ENCODE data around the gene CNR2.
"Not testable (repeated sequence)": the region's sequence is repeated elsewhere in the genome, so short reads cannot be mapped to it uniquely, and the experiment has no call there.

CNR2 gene

DNA sequence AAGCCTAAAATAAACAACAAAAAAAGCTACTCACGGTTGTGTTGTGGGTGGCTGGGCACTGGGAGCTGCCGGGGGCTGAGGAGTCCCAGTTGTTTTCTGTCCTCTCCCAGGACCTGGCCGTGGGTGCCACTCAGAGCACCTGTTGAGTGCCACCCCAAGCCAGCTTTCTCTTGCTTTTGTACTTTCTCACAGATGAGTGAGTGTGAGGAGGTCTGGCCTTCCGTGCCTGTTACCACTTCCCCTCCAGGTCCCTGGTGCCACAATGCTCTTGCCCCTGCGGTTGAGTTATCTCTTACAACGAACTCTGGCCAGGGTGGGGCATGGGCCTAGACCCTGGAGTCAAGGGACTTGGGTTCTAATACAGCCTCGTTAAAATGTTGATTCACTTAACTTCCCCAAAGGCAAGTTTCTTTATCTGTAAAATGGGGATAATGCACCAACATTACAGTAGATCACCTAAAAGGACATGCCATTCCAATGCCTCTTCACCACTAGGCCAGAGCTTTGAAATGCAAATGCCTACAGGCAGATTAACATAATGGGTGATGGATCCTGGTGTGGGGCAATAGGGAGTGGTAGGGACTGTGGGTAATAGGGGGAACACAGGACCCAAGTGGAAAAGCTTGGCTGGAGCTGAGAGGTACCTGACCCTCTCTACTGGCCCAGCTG, at the start of gene CNR2:
CNR2 (minus strand) TSS at position 151 of the 669 bp plus-strand sequence. CDS start 37,745 bp downstream, outside the sequence.
- no peak for DNase-seq

DNA sequence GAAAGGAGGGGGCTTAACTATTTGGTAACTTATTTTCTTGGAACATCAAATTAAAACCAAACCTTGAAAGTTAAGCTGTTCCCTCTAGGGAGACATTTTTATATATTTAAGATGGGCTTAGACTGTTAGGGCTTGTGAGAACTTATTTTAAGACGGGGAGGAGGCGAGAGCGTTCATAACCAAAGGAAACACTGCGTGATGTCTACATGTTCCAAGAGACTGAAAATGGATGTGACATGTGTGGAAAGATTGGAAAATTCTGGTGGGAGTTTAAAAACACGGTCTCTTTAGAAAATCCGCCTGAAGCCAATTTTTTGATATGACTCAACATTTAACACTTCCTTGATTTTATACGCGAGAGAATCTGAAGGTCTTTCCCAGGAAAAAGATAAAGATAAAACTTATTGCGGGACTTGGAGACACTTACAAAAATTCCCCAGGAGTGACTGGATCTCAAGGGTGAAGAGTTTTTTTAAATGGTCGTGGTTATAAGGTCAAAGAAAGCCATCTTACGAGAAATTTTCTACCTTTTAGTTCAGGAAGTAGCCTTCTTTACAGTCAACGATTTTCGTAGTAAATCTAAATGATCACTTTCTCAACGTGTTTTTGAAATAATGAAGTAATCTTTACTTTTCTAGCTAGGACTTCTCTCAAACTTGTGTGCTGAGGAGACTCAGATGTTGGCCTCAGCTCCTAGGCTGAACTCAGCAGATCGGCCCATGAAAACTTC, 47.3 kb upstream of the CNR2 start:
- no peak for DNase-seq

DNA sequence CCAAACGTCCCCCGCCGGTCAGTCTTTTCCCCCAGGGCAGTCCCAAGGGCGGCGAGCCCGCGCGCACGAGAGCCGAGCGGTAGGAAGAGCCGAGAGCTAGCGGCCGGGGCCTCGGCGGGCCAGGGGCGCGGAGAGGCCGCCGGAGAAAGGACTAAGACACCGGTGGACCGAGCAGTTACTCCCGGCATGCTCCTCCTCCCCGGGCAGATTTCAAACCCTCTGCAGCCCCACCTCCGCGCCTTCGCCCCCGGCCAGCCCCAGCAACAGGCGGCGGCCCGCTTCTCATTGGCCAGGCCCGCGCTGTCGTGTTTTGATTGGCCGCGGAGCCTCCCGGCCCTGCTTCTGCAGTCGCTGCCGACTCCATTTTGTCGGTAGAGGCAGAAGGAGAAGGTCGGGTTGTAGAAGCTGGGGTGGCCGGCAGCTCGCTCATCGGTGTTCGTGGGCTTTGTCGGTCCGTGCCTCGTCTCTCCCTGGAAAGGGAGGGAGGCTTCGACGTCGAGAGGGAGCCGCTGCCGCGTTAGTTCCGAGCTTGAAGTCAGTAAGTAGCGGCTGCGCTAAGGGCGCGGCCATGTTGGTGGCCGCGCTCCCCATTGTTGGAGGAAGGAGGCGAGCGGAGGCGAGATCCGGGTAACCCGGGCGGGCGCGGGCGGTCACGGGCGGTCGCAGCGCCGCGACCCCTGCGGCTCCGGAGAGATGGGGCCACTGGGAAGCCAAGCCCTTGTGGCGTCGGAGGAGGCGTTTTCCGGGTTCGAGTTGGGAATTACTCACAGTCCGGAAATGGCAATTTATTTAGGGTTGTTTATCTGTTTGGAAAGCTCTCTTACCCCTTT, 46.5 kb upstream of the CNR2 start, which contains the start of gene PNRC2:
PNRC2 (plus strand) TSS at position 368 of the 830 bp plus-strand sequence. CDS start 1,630 bp downstream, outside the sequence.
- peak; percentile 95 for DNase-seq

DNA sequence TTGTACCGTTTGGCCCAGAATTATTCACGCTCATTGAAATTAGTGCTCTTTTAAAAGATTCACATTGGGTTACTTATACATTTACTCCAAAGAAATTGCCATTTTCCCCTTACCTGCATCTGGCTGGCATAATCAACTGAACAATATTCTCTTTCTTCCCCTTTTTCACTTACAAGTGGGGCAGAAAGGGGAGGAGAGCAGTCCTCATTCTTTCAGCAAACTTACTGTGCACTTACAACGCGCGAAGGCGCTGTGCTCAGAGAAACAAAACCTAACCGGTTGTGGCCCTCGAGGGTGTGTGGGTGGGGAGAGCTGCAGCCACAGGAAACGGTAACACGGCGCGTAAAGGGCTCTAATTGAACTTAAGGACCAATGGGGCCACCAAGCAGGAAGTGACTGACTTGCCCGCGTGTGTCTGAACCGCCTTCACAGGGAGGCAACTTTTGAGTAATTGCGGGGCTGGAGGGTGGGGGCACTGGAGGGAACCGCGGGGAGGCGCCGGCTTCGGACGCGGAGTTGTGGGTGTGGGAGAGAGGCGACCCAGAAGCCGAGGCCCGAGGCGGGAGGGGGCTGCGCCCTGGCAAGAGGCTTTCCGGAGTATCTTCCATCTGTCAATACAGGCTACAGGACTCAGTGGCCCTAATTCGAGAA, 45.8 kb upstream of the CNR2 start:
- peak; percentile 81 for DNase-seq

DNA sequence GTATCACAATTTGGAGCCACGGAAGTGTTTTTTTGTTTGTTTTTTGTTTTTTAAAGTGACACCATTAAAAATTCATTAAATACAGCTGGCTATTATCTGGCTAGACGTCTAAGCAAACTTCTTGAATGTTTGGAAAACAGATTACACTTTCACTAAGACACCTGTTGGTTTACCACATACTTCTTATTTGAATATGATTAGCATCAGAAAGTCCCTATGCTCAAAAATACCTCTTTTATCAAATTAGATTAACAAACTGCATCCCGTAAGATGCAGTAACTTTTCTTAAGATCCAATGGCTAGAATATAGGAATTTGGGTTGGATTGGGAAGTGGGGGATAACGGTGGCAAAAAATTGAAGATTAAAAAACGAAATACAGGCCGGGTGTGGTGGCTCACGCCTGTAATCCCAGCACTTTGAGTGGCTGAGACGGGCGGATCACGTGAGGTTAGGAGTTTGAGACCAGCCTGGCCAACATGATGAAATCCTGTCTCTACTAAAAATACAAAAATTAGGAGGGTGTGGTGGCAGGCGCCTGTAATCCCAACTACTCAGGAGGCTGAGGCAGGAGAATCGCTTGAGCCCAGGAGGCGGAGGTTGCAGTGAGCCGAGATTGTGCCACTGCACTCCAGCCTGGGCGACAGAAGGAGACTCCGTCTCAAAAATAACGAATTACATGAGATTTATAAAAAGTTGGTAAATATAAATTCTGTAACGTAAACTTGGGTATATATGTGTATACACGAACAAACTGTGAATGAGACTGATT, 45.1 kb upstream of the CNR2 start:
- not testable (repeated sequence) for DNase-seq

DNA sequence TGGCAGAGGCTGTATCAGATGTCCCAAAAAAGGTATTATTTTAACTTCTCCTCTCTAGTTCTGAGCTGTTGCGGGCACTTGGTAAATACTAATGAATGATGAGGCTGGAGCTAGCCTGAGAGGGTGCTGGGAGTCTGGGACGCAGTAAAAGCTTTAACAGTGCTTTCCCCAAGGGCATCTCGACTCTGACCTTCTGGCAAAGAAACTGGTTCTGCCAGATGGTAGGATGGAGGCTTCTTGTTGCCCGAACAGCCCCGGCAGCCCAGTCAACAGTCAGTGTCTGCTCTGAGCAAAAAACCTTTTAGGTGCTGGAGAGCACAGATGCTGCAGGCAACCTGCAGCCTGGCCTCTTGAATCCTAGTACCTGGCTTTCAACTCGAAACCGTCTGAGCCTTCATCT, 43.9 kb upstream of the CNR2 start:
- no peak for DNase-seq

DNA sequence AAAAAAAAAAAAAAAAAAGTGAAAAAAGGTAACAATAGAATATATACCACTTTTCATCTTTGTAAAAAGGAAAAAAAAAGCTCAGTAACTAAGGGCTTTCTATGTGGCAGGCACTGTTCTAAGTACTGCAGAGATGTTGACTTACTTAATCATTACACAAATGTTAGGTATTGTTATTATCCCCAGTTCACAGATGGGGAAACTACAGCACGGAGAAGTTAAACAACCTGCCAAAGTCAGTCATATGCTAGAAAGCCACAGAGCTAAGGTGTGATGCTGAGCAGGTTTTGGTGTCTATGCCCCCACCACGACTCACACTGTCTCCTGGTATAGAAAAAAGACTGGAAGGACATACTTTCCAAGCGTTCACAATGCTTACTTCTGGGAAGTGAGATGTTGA, 39.9 kb upstream of the CNR2 start:
- no peak for DNase-seq

DNA sequence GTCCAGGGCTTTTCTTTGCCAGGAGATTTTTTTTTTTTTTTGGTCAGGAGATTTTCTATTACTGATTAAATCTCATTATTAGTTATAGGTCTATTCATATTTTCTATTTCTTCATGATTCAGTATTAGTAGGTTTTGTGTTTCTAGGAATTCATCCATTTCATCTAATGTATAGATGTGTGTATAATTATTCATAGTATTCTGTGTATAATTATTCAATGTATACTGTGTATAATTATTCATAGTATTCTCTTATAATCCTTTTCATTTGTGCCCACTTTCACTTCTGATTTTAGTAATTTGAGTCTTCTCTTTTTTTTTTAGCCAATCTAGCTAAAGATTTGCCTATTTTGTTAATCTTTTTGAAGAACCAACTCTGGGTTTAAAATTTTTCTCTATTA, 34.2 kb upstream of the CNR2 start:
- no peak for DNase-seq

DNA sequence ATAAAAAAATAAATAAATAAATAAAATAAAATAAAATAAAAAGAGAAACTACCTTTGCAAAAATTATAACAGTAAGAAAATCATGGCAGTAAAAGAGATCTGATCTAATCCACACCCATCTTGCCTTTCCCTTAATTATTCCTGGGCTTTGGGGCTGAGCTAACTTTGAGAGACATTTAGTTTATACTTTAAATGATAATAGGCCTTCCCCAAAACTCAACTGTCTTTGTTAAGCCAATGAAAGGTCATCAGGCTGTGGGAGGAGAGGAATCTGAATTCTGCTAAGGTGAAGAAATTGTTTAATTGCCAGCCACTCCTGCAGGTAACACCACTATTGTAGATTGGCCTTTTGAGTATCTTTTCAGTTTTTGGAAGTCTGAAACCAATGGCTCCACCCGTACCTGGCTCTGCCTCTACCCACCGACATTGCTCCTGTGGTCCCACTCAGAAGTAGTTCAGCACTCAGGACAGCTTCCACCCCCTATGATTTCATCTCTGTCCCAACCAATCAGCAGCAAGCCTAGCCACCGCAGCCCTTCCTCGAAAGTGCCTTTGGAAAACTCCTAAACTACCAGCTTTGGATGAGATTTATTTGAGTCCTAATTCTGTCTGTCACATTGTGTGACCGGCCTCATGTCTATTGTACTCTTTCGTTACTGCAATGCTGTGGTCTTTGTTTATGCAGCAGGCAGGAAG, 23.5 kb upstream of the CNR2 start:
- DNase-seq: no peak

DNA sequence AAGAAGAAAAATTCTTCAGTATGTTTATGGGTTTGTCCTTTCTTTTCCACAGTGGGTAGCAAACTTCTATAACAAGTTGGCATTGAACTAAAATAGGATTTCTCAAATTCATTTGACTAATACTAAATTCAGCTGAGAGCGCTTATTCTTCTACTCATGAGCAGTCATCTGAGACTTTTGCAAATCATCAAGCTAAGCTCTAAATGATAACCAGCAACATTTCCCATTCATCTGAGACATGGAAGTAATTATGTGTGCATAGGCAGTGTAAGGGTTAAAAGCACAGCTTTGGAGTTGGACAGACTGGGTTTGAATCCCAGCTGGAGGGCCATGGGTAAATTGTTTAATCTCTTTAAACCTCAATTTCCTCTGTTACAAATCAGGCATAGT, 18.3 kb upstream of the CNR2 start:
- DNase-seq: no peak

DNA sequence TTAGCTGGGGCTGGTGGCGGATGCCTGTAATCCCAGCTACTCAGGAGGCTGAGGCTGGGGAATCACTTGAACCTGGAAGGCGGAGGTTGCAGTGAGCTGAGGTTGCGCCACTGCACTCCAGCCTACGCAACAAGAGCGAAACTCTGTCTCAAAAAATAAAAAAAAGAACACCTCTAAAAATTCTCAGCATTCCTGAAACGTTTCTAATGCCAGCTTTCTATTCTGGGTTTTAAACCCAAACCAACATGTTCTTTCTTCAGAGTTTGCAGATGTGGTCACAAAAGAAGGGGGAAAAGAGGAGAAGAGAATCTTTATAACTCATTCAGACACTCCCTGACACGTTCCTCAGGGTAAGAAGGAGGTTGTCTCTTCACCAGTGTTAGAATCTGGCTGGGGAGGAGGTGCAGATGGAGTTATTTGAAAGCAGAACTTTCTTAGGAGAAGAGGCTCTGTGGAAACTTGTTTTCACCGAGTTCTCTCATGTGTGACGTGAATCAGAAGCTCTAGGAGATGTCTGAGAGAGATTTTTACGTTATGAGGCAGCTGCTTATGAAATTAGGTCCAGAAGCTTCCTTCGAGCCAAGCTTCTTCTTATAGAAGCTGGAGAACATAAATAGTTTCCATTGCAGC, 17.8 kb upstream of the CNR2 start:
- no peak for DNase-seq

DNA sequence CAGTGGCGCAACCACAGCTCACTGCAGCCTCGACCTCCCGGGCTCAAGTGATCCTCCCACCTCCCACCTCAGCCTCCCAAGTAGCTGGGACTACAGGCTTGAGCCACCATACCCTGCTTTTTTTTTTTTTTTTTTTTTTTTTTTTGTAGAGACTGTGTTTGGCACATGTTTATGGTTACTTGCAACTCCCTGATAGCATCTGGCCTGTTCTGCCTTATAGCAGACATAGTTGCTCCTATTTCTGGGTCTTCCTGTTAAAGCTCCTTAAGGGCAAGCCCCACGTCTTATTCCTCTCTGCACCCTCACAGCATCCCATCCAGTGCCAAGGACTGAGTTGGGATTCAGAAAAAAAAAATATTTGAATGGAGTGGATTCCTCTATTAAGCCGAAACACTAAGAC, 17.1 kb upstream of the CNR2 start:
- no peak for DNase-seq

DNA sequence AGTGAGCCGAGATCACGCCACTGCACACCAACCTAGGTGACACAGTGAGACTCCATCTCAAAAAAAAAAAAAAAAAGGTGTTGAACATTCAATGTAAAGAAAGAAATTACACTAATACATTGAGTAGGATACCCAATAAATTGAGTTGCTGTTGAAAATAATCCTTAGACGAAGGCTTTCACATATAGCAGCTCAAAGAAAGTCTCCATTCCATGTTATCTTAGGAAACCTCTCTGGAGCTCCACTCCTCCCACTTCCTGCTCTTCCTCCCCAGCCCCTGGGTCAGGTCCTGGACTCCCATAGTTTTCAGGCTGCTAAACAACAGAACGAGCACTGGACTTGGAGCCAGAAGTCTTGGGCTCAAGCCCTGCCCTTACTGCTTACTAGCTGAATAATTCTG, 15.6 kb upstream of the CNR2 start:
- no peak for DNase-seq

DNA sequence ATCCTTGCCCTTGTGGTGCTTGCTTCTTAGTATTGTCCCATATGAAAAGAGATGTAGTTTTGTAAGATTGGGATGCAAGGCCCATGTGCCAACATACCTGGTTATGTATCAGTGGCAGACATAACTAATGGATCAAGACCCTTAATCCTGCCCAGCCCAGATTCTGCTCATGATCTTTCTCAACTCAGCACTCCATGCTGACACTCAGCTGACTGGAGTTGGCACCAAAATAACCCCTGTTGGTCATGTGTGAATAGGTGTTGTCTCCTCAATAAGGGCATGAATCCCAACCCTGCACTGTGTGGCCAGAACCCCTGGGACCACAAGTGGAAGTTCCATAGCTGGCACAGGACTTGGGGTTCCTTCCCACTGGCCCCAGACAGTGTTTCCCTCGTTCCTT, 13.9 kb upstream of the CNR2 start:
- no peak for DNase-seq

DNA sequence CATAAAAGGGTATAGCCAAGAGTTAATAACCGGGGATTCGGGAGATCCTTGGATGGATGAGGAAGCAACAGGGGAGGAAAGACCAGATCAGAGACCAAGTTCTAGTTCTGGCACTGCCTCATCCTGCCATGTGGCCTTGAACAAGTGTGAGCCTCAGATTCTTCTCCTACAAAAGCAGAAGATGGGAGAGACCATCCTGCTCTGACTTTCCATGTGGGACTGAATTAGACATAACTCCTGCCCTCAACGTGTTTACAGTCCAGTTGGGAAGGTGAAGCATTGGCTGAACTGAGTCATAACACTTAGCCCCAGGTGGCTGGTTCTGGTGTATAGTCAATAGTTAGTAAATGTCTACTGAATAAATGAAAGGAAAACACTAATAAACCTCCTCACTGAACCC, 12.1 kb upstream of the CNR2 start:
- no peak for DNase-seq

DNA sequence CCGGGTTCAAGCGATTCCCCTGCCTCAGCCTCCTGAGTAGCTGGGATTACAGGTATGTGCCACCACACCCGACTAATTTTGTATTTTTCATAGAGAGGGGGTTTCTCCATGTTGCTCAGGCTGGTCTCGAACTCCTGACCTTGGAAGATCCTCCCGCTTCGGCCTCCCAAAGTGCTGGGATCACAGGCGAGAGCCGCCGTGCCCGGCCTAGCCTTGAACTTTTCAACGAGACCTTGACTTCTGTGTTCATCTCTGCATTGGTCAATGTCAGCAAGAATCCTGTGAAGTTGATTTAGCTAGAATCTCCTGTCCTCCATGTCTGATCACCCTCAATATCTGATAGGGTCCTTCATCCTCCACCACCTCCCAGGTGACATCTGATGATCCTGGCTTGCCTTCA, 11.4 kb upstream of the CNR2 start:
- DNase-seq: no peak

DNA sequence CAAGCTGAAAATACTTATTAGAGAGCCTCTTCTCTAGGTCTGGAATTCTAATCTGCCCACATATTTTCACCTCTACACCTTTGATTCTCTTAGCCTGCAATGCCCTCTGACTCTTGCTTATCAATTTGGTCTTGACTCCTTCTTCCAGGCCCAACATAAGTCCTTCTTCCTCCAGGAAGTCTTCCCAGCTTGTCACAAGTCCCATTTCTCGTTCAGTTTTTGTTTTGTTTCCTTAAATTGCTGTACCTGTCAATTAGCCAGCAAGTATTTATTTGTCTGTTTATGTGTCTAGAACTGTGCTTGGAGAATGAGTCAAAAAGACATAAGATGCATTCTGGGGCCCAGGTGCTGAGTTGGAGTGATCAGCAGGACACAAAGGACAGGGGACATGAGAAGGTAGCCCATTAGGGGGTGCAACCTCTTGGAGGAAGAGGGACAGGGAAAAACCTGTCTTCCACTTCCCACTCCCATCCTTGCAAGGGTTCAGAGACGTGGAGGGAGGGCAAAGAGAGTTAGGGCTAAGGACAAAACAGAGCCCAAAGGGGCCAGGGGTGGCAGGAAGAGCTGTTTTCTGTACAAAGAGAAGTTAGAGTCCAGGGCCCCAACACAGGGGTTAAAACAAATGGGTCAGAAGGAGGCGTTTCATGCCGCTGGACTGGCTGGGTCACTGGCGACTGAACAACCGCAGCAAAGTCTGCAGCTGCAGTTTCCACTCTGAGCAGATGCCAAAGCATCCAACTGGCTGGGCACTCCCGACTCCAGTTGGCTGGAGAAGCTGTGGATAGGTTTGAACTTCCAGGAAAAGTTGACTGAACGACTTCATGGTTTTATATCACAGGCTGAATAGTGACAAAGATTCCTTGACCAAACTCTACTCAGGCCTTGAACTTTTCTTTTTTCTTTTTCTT, 10.7 kb upstream of the CNR2 start:
- no peak for DNase-seq

DNA sequence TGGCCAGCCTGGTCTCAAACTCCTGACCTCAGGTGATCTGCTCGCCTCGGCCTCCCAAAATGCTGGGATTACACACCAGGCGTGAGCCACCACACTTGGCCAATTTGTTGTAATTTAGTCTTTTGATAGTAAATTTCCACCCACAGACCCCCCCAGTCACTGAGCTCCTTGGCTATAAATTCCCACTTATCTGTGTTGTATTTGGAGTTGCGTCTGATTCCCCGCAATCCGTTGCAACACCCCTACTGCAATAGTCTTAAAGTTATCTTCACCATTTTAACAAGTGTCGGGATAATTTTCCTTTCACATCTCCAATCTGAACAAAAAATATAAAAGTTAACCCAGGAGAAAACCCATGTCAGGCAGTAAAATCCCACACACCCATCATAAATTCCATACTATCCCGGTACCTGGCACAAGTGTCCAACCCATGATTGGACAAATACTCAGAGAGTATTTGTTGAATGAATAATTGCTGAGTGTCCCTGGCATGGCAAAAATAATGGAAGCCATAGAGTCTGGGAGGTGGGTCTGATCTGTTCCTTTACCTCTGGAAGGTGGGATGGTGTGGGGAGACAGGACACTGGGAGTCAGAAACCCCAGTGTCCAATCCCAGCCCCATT, 9.3 kb upstream of the CNR2 start:
- no peak for DNase-seq
